Activated gamma-delta T cell (primary cell): ENCODE results near the gene ST6GALNAC6.

Source experiments
- DNase-seq: peaks from one replicate; lab custom pipeline; 2025; lab: John Stamatoyannopoulos, UW

The ST6GALNAC6 gene

DNA sequence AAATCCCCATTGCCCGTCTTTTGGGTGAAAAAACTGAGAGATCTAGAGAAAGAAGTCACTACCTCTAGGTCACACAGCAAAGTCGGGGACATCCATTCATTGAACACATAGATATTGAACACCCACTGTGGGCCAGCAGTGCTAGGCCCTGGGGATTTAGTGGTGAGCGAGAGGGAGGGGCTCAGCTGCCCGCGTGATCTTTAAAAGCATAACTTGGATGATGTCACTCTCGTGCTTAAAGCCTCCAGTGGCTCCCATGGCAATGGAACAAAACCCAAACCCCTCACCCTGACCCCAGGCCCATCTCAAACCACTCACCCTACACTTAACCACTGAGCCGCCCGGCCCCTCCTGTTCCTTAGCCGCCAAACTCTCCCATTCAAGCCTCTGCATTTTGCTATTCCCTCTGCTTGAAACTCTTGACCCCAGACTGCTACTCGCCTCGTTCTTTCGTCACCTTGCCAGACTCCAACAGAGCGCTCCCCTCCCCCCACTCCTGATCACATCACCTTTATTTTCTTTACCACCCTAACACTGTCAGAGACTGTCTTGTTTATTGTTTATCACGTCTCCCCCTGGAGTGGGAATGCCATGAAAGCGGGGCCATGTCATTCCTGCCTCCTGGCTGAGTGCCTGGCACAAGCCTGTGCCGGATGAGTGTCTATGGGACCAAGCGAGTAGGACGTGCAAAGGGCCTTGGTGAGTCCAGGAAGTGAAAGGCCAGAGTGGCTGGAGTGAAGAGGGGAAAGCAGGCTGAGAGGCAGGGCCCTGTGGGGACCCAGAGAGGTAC lies 31.9 kb upstream of the ST6GALNAC6 start:
- DNase-seq = no peak

DNA sequence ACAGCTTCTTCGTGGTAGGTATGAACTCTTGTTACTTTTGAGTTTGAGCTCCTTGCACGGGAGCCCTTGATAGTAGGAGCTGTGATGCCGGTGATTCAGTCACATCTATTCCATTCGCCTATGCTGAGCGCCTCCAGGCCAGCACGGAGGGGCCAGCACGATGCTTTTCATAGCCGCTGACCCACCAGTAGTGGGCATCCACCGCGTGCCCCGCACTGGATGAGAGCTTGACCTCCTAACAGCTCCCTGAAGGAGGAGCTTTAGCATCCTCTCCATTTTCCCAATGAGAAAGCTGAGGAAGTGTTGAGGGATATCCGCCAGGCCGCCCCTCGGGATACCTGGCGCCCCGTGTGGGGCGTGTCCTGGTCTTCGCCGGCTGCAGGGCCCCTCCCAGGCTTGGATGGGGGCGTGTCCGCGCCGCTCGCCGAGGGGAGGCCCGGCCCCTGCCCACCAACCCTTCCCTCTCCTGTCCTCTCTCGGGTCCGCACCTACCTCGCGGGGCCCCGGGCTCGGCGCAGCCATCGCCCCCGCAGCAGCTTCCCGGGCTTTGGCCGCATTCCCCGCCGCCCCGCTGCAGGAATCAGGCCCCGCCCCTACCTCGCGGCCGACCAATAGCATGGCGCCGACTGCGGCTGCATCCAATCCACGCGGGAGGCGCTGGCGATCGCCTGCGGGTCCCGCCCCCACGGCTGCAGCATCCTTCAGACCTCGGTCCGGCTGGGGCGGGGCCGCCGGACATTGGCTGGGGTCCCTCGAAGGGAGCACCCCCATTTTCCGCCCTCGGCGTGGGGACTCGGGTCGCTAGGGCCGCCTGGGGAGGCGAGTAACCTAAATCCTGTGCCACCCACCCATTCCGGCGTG lies 31.1 kb upstream of the ST6GALNAC6 start, which contains the start of gene PIP5KL1:
PIP5KL1 (minus strand) TSS at position 547 of the 861 bp plus-strand sequence; CDS start at position 522, 25 bp downstream.
- DNase-seq = peak; percentile 54

DNA sequence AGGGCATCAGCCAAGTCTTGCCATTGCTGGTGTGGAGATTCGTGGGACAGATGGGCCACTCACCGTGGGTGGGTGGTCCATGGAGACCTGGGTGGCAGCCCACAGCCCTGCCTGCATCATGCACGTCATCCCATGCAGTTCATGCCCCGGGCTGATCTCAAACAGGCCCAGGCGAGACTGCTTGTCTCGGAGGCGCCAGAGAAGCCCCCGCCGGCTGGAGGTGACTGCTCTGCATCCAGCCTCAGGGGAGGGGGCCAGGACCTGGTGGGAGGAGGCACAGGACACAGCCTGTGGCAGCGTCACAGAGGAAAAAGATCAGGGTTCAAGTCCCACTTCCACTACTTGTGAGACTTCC lies 30.2 kb upstream of the ST6GALNAC6 start:
- no peak for DNase-seq

DNA sequence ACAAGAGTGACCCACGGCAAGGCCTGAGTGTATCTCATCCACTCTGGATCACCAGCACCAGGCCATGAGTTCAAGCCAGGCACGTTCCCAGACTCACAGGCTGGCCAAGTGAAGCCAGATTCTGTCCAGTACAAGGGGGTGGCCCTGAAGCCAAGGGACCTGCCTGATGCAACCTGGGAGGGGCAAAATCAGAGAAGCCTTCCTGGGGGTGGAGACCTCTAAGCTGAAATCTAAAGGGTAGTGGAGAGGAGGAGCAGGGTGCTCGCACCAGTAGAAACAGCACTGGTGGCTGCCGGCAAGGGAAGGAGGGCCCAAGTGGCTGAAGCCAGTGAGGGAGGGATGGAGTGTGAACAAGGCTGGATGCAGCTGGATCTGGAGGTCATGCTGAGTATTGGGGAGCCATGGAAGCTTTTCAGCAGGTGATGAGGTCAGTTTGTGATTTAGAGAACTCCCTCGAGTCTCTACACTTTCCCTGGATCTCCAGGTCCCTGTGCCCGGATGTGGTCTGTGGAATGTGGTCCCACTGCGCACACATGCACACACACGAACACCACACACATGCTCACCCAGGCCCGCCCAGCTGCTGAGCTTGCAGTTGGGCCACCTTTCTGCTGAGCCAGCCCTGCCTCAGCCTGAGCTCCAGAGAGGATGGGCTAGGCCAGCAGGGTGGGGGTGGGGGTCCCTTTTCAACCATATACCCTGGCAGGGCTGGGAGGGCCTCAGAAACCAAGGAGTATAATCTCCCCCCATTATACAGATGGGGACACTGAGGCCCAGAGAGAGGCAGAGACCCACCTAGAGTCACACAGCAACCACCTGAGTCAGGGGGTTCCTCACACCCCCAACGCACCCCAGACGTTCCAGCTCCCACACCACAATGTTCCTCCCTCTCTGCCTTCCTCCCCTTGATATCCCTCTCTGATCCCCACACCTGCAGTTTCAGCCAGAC lies 29.5 kb upstream of the ST6GALNAC6 start:
- DNase-seq = no peak

DNA sequence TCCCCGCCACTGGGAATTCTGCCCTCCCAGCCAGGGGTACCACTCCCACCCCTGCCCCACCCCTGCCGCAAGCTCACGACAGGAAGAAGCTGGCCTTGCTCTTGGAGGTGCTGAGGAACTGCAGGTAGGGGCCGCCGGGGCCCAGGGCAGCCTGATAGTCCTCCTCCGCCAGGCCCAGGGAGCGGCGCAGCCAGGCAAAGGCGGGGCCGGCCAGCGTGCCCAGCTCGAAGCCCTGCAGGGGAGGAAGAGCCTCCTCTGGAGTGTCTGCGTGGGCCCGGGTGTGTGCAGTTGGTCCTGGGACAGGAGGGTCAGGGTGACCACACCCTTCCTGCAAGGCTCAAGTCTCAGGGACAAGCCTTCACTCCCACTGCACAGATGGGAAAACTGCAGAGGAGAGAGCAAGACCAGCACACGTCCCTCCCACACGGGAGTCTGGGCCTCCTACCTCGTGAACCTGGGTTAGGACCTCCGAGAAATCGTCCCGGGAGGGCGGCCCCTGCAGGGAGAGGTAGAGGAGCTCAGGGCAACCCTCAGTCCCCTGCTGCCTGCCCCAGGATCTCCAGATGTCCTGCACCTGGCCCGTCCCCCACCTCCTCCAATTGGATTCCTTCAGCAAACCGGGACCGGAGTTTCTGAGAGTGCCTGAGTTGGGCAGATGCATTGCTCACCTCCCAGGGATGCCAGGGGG lies 28.7 kb upstream of the ST6GALNAC6 start:
- no peak for DNase-seq

DNA sequence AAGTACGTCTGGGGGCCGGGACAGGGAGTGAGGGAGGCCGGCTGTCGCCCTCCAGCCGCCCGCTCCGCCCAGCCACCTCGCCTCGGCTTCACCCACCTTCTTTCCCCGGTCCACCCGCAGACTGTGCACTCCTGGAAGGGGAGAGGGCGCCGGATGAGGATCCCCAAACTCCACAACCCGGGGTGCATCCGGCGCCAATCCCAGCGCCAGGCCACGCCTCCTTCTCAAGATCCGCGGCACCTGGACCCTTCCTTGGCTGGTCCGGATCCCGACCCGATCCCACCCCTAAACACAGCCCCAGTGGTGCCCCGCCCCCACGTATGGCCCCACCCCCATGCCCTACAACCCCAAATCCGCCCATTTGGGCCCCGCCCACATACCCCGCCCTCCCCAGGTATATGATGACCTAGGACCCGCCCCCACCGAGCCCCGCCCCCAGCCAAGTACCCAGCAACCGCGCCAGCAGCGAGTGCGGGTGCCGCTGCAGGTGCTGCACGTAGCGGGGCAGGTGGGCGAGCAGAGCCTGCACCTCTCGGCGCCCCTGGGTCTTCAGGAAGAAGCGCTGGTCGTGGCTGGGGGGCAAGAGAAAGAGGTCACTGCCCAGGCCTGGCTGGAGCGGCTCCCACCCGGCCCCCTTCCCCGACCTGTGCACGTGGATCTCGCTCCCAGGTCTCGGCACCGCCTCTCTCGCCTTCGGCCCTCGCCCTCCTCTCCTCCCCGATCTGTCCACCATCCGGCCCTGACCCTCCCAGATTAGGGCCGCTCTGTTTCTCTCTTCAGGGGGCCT lies 28.0 kb upstream of the ST6GALNAC6 start:
- DNase-seq = peak; percentile 59

DNA sequence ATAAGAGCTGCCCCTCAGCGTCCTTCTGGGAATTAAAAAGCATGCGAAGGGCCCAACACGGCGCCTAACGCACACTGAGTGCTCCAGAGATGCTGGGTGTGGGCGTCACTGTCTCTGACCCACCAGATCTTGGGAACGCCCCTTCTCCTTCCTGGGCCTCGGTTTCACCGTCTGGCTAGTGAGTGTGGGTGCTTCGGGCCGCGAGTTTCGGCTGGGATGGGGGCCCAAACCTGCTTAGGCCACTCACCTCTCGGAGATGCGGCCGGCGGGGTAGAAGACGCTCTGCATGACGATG lies 27.4 kb upstream of the ST6GALNAC6 start:
- no peak for DNase-seq

DNA sequence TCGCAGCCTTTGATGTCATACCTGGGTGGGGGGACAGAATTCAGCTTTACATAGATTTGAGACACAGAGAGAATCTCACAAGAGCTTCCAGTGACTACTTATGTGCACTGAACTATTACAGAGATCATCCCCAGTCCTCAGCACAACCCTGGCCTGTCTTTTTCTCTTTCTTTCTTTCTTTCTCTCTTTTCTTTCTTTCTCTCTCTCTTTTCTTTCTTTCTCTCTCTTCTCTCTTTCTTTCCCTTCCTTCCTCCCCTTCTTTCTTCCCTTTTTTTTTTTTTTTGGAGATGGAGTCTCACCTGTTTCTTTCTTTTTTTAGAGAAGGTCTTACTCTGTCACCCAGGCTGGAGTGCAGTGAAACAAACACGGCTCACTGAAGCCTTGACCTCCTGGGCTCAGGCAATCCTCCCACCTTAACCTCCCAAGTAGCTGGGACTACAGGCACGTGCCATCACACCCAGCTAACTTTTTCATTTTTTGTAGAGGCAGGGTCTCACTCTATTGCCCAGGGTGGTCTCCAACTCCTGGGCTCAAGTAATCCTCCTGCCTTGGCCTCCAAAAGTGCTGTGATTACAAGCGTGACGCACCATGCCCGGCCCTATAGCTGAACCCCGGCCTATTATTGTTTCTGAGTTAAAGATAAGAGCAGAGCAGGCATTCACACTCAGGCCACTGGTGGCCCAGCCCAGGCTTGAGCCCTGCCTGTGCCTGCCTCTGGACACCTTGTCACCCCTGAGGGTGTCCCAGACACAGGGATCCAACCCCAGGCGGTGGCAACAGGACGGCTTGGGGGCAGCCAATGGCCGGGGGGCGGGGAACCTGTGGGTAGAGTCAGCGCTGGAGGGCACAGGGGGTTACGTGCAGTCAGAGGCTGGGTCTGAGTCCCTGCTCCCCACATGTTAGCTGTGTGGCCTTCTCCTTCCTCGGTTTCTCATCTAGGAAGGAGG lies 26.8 kb upstream of the ST6GALNAC6 start:
- no peak for DNase-seq

DNA sequence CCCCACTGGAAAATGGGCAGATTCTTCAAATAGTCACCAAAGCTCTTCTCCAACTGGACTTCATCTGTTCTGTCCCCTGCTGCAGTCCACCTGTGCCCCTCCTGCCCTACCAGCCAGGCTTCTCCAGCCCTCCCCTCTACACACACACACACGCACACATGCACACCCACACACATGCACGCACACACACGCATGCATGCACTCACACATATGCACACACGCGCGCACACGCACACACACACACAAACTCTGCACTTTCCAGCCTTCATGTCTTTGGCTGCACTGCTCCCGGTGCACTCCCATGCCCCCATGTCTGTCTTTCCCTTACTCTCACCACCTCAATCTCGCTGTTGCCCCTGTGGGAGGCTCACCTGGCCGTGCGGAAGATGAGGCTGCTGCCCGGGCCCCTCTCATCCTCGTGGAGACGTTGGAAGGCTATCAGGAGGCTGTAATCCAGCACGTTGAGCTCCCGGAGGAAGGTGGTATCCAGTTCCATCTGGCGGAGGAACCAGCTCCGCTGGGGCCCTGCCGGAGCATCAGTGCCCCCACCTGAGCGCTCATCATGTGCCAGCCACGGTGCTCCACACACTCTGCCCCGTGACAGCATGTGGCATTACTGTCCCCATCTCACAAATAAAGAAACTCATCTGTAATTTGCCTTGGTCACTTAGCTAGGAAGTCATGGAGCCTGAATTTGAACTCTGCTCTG lies 25.5 kb upstream of the ST6GALNAC6 start:
- no peak for DNase-seq

DNA sequence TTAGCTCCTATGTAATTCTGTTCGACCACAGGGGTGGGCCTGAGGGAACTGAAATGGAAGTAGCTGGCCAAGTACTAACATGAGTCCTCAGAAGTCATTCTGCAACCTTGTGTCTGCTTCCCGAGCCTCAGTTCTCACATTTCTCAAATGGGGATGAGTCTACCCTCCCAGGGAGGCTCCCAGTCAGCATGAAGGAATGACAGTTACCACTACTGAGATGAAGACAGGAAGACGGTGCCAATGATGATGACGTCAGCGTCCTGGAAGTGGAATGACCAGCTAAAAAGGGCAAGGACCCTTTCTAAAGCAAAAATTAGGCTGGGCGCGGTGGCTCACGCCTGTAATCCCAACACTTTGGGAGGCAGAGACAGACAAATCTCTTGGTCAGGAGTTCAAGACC lies 24.4 kb upstream of the ST6GALNAC6 start:
- no peak for DNase-seq

DNA sequence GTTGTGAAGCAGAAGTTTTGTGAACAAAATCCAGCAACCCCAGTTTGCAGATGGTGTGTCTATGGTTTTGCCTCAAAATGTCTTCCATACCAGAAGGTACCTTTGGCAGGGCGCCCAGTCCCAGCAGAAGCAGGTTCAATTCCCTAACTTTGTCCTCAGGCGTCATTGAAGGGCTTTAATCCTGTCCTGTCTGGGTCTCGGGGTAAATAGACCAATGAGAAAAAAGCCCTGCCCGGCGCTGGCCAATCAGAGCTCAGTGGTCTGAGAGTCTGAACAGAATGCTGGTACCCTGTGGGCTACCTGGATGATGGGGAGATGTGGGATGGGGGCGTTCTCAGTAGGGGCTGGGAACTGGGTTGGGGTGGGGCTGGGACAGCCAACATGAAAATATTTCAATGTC lies 23.6 kb upstream of the ST6GALNAC6 start:
- DNase-seq = no peak

DNA sequence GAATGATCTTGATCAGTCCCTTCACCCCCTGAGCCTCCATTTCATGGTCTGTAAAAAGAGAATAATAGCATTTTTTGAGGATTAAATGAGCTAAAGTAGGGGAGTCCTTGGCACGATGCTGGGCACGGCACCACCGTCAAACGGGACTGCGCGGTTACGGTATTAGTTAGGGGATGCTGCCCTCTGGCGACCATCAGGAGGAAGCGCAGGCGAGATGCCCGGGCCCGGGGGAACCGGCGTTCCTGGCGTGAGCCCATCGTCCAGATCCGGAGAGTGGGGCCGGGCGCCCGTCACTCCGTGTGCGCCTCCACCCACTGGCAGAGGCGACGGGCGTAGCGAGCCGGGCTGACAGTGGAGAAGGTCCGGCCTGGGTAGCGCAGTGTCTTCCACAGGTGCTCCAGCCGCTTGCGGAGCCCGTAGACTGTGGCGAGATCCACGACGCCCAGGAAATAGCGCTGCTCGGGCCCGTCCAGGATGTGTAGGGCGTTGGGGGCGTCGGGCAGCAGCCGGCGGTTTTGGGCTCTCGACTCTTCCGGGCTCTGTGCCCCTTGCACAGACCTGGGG lies 22.2 kb upstream of the ST6GALNAC6 start:
- peak; percentile 44 for DNase-seq

DNA sequence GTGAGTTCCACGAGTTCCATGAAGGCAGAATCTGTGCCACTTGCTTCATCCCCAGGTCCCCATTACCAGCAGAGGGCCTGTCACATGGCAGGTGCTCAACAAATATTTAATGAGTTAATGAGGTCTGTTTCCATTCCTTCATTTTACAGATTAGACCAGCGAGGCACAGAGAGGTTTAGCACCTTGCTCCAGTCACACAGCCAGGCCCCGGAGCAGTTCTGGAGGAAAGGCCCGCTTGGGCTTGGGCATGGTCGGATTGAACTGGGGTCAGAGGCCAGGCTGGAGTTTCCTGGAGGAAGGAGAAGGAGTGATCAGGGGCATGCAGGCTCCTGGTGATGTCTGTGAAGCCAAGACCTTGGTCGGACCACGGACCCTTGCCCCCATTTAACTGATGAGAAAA lies 21.4 kb upstream of the ST6GALNAC6 start:
- DNase-seq = no peak

DNA sequence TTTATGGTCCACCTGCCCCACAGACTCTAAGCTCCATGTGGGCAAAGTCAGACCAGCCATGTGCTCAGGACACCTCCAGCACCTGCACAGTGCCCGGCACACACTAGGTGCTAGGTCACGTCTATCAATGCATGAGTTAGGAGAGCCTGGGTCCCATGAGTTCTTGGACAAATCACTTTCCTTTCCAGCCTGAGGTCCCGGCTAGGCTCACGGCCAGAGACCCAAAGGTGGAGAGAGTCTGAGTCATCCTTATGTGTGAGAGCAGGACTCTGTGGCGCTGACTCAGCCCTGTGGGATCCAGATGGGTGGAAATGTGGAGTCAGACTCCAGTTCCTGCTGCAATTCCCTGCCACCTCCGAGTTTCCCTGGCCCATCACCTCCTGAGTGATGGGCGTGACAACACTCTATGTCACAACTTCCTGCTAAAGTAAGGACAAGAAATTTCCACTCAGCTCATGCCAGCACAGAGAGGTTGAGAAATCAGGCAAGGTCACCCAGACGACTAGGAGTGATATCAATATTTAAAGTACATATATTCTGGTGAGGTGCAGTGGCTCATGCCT lies 19.9 kb upstream of the ST6GALNAC6 start:
- no peak for DNase-seq

DNA sequence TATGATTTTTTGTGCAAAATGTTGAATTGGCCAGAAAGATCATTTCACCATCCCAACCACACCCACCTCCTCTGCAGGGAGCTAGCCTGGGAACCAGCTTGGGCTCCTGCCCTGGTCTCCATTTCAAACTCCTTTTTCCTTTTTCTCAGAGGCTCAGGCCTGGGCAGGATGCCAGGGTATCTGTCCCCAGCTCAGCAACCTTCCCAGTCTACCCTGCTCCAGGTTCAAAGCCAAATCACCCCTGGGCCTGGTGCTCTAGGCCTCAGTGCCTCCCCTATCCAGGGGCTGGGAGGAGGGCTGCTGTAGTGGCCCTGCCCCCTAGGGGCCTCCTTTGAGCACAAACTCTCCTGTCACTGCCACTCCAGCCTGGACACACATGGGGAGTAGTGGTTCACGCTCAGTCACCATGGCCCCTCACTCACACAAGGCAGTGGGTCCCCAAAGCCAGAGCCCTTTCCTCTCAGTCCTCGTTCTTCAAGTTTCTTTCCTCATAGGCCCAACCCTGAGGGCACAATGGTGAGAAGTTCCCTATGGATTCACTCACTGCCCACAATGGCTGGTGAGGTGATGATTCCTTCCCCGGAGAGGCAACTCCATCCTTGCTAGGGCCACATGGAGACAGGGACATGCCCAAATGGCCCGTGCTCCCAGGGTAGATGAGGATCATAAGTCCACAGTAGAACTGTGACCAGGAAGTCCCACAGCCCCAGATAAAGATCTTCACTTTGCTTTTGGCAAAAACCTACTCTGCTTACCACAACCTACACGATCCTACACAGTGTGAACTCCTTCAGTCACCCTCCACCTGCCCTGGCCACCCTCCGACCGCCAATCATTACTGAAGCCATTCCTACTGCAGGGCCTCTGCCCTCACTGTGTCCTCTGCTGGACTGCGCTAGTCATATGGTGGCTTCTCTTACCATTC lies 19.0 kb upstream of the ST6GALNAC6 start:
- no peak for DNase-seq

DNA sequence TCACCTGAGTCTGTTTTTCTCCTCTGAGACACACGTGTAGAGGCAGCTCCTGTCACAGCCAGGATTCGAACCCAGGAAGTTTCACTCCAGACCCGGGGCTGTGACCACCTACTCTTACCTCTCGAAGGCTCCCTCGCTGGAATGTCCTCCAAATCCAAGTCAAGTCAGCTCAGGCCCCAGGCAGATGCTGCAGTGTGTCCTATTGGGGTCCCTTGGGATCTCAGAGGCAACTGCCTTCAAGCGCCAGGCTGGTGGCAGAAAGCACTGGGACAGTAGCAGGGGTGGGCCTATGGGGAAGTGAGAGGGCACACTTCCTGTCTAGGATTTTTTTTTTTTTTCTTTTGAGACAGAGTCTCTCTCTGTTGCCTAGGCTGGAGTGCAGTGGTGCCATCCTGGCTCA lies 18.2 kb upstream of the ST6GALNAC6 start:
- no peak for DNase-seq
